HepG2 (cell line): ENCODE data around the gene ETNK1.

Experiments used
- FOXK1 ChIP-seq: sonication (generic); formaldehyde crosslinking; IDR thresholded peaks from 2 replicates; pipeline ENCODE4 v1.4.0; 2020; ENCODE audit warnings: low read depth, missing genetic modification reagents, borderline replicate concordance
- POLR2A ChIP-seq, 2 experiments: IDR thresholded peaks; 2 replicates each; pipeline ENCODE4 v1.6.1; 2011; ENCODE audit warnings: low read depth in 2 of 2, low read length in 2 of 2, mild to moderate bottlenecking in 1 of 2, moderate library complexity in 1 of 2; ENCODE audit not compliant: insufficient read depth in 1 of 2
- RXRA ChIP-seq: sonication (generic); formaldehyde crosslinking; IDR thresholded peaks from 2 replicates; pipeline ENCODE4 v1.5.1; 2020; ENCODE audit warnings: missing genetic modification reagents
- SNAI1 ChIP-seq: sonication (generic); formaldehyde crosslinking; IDR thresholded peaks from 2 replicates; pipeline ENCODE4 v1.5.0; 2020; ENCODE audit warnings: mild to moderate bottlenecking, missing genetic modification reagents, borderline replicate concordance
- ZNF121 ChIP-seq: sonication (generic); formaldehyde crosslinking; IDR thresholded peaks from 2 replicates; pipeline ENCODE4 v1.5.0; 2020; ENCODE audit warnings: mild to moderate bottlenecking, missing genetic modification reagents
- ZNF251 ChIP-seq: sonication (generic); formaldehyde crosslinking; IDR thresholded peaks from 2 replicates; pipeline ENCODE4 v1.9.0; 2021; ENCODE audit warnings: mild to moderate bottlenecking, missing genetic modification reagents
- ZNF383 ChIP-seq: sonication (generic); formaldehyde crosslinking; IDR thresholded peaks from 2 replicates; pipeline ENCODE4 v1.4.0; 2020; ENCODE audit warnings: missing genetic modification reagents, mild to moderate bottlenecking, borderline replicate concordance
- TF ChIP-seq, protein P1 (sequence below): sonication (generic); formaldehyde crosslinking; IDR thresholded peaks from 2 replicates; pipeline ENCODE4 v1.5.0; 2020; ENCODE audit warnings: mild to moderate bottlenecking, missing genetic modification reagents
- TF ChIP-seq, protein P2 (sequence below): sonication (generic); formaldehyde crosslinking; IDR thresholded peaks from 2 replicates; pipeline ENCODE4 v1.5.0; 2020; ENCODE audit warnings: mild to moderate bottlenecking, missing genetic modification reagents, moderate library complexity
- TF ChIP-seq, protein P3 (sequence below): sonication (generic); formaldehyde crosslinking; IDR thresholded peaks from 2 replicates; pipeline ENCODE4 v1.4.0; 2020; ENCODE audit warnings: mild to moderate bottlenecking, missing genetic modification reagents
- TF ChIP-seq, protein P4 (sequence below), 2 experiments: sonication (generic) in 1 of 2; formaldehyde crosslinking in 1 of 2; IDR thresholded peaks; 2 replicates each; pipeline versions ENCODE4 v1.5.1 to v1.6.1; 2011 to 2020; ENCODE audit warnings: borderline replicate concordance in 1 of 2, low read depth in 1 of 2, low read length in 1 of 2, mild to moderate bottlenecking in 1 of 2, missing genetic modification reagents in 1 of 2, moderate library complexity in 1 of 2
- TF ChIP-seq, protein P5 (sequence below): sonication (generic); formaldehyde crosslinking; IDR thresholded peaks from 2 replicates; pipeline ENCODE4 v1.4.0; 2020; ENCODE audit warnings: mild to moderate bottlenecking, missing genetic modification reagents
- TF ChIP-seq, protein P6 (sequence below): IDR thresholded peaks from 2 replicates; pipeline ENCODE4 v1.6.1; 2016; ENCODE audit warnings: low read depth

DNA sequence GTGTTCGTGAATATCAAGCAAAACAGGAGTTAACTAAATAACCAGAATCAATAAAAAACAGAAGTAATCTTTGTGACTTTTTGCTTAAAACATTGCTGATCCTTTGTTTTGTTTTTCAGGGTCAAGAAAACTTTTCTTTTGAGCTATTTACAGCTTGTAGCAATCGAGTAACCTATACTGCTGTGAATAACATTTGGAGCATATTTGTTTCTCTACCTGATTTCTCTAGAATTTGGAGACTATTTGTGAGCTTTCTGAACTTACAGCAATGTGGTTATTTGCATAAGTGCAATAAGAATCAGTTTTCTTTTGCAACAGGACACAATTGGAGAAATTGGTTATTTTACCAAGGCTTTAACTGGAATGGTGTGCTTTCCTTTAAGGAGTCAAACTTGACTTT lies 7.3 kb upstream of the ETNK1 start:
- no peak for TF ChIP-seq SNAI1 (CRISPR knock-in tag)
- TF ChIP-seq, protein P1, sequence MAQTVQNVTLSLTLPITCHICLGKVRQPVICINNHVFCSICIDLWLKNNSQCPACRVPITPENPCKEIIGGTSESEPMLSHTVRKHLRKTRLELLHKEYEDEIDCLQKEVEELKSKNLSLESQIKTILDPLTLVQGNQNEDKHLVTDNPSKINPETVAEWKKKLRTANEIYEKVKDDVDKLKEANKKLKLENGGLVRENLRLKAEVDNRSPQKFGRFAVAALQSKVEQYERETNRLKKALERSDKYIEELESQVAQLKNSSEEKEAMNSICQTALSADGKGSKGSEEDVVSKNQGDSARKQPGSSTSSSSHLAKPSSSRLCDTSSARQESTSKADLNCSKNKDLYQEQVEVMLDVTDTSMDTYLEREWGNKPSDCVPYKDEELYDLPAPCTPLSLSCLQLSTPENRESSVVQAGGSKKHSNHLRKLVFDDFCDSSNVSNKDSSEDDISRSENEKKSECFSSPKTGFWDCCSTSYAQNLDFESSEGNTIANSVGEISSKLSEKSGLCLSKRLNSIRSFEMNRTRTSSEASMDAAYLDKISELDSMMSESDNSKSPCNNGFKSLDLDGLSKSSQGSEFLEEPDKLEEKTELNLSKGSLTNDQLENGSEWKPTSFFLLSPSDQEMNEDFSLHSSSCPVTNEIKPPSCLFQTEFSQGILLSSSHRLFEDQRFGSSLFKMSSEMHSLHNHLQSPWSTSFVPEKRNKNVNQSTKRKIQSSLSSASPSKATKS (CRISPR knock-in tag), result no peak
- TF ChIP-seq, protein P2, sequence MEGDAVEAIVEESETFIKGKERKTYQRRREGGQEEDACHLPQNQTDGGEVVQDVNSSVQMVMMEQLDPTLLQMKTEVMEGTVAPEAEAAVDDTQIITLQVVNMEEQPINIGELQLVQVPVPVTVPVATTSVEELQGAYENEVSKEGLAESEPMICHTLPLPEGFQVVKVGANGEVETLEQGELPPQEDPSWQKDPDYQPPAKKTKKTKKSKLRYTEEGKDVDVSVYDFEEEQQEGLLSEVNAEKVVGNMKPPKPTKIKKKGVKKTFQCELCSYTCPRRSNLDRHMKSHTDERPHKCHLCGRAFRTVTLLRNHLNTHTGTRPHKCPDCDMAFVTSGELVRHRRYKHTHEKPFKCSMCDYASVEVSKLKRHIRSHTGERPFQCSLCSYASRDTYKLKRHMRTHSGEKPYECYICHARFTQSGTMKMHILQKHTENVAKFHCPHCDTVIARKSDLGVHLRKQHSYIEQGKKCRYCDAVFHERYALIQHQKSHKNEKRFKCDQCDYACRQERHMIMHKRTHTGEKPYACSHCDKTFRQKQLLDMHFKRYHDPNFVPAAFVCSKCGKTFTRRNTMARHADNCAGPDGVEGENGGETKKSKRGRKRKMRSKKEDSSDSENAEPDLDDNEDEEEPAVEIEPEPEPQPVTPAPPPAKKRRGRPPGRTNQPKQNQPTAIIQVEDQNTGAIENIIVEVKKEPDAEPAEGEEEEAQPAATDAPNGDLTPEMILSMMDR (CRISPR knock-in tag), result no peak
- no peak for TF ChIP-seq ZNF121 (CRISPR knock-in tag)
- TF ChIP-seq, protein P3, sequence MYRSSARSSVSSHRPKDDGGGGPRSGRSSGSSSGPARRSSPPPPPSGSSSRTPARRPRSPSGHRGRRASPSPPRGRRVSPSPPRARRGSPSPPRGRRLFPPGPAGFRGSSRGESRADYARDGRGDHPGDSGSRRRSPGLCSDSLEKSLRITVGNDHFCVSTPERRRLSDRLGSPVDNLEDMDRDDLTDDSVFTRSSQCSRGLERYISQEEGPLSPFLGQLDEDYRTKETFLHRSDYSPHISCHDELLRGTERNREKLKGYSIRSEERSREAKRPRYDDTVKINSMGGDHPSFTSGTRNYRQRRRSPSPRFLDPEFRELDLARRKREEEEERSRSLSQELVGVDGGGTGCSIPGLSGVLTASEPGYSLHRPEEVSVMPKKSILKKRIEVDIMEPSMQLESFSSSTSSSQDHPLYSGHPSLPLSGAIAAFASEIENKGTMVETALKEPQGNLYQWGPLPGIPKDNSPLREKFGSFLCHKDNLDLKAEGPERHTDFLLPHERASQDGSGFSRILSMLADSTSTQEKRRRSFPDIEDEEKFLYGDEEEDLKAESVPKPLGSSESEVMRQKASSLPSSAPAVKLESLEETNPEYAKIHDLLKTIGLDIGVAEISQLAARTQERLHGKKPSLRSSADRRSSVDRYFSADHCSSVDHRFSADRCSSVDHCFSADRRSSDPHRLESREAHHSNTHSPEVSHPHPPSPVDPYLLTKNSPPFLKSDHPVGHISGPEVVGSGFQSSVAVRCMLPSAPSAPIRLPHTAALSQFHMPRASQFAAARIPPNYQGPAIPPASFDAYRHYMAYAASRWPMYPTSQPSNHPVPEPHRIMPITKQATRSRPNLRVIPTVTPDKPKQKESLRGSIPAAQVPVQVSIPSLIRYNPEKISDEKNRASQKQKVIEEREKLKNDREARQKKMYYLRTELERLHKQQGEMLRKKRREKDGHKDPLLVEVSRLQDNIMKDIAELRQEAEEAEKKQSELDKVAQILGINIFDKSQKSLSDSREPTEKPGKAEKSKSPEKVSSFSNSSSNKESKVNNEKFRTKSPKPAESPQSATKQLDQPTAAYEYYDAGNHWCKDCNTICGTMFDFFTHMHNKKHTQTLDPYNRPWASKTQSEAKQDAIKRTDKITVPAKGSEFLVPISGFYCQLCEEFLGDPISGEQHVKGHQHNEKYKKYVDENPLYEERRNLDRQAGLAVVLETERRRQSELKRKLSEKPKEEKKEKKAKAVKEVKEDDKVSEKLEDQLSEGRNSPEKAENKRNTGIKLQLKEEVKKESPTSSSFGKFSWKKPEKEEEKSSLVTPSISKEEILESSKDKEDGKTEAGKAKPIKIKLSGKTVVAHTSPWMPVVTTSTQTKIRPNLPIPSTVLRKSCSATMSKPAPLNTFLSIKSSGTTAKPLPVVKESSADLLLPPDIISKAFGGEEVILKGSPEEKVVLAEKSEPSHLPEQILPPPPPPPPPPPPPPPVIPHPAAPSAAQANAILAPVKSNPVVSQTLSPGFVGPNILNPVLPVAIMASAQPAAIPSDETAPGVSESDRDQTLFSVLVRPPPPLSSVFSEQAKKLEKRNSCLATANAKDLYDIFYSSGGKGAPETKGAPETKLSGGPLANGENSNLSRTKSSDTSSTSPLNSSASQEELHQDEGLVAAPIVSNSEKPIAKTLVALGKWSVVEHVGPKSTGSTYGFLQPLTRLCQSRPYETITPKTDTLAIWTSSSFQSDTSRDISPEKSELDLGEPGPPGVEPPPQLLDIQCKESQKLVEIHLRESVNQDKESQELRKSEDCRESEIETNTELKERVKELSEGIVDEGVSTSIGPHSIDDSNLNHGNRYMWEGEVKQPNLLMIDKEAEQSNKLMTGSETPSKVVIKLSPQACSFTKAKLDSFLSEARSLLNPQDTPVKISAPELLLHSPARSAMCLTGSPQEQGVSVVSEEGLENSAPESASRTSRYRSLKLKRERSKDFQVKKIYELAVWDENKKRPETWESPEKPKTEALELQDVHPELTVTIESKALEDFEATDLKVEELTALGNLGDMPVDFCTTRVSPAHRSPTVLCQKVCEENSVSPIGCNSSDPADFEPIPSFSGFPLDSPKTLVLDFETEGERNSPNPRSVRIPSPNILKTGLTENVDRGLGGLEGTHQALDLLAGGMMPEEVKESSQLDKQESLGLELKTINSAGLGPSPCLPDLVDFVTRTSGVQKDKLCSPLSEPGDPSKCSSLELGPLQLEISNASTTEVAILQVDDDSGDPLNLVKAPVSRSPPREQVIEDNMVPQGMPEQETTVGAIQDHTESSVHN (CRISPR knock-in tag), result no peak
- no peak for TF ChIP-seq ZNF383 (CRISPR knock-in tag)
- no peak for TF ChIP-seq FOXK1 (CRISPR knock-in tag)
- no peak for TF ChIP-seq RXRA (CRISPR knock-in tag)
- TF ChIP-seq, protein P4, sequence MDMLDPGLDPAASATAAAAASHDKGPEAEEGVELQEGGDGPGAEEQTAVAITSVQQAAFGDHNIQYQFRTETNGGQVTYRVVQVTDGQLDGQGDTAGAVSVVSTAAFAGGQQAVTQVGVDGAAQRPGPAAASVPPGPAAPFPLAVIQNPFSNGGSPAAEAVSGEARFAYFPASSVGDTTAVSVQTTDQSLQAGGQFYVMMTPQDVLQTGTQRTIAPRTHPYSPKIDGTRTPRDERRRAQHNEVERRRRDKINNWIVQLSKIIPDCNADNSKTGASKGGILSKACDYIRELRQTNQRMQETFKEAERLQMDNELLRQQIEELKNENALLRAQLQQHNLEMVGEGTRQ (IDR thresholded peaks at IDR 0.05; ENCODE audit: low read depth, low read length), result no peak
- TF ChIP-seq, protein P4 (CRISPR knock-in tag; IDR thresholded peaks at IDR 0.05; ENCODE audit: borderline replicate concordance), result no peak
- TF ChIP-seq ZNF251 (CRISPR knock-in tag), result no peak
- TF ChIP-seq POLR2A (IDR thresholded peaks at IDR 0.05; ENCODE audit: insufficient read depth in 1 of 2, low read depth in 2 of 2, low read length in 2 of 2), result no peak
- TF ChIP-seq, protein P5, sequence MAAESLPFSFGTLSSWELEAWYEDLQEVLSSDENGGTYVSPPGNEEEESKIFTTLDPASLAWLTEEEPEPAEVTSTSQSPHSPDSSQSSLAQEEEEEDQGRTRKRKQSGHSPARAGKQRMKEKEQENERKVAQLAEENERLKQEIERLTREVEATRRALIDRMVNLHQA (CRISPR knock-in tag), result no peak
- TF ChIP-seq, protein P6, sequence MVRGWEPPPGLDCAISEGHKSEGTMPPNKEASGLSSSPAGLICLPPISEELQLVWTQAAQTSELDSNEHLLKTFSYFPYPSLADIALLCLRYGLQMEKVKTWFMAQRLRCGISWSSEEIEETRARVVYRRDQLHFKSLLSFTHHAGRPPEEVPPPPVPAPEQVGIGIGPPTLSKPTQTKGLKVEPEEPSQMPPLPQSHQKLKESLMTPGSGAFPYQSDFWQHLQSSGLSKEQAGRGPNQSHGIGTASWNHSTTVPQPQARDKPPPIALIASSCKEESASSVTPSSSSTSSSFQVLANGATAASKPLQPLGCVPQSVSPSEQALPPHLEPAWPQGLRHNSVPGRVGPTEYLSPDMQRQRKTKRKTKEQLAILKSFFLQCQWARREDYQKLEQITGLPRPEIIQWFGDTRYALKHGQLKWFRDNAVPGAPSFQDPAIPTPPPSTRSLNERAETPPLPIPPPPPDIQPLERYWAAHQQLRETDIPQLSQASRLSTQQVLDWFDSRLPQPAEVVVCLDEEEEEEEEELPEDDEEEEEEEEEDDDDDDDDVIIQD, result no peak
